ENCODE results near the gene HECTD4.
"Not testable (repeated sequence)": the region's sequence is repeated elsewhere in the genome, so short reads cannot be mapped to it uniquely, and the experiment has no call there.

HECTD4 gene

GRCh38 chr12:112239020-112239419 is 143.2 kb downstream of the HECTD4 start:
- H3K4me3 ChIP-seq (ENCODE audit: low read depth, low read length) = no peak overlapping the region
- DNase-seq (ENCODE audit: low read depth) = no peak

- no peak for DNase-seq (ENCODE audit: low read depth)
- no peak overlapping the region for H3K4me3 ChIP-seq (ENCODE audit: low read depth, low read length)
Observed at GRCh38 chr12:112238441-112238840, 143.8 kb downstream of the HECTD4 start.

GRCh38 chr12:112236786-112237185 is 145.4 kb downstream of the HECTD4 start:
- H3K4me3 ChIP-seq (ENCODE audit: low read depth, low read length) = no peak overlapping the region
- DNase-seq (ENCODE audit: low read depth) = no peak

- H3K4me3 ChIP-seq (ENCODE audit: low read depth, low read length) = no peak overlapping the region
- DNase-seq (ENCODE audit: low read depth) = no peak
Observed at GRCh38 chr12:112236386-112236785, 145.8 kb downstream of the HECTD4 start.

GRCh38 chr12:112234303-112234702 is 147.9 kb downstream of the HECTD4 start:
- no peak for DNase-seq (ENCODE audit: low read depth)
- no peak overlapping the region for H3K4me3 ChIP-seq (ENCODE audit: low read depth, low read length)

- no peak overlapping the region for H3K4me3 ChIP-seq (ENCODE audit: low read depth, low read length)
- DNase-seq (ENCODE audit: low read depth) = no peak
Observed at GRCh38 chr12:112233242-112233641, 149.0 kb downstream of the HECTD4 start.

- DNase-seq (ENCODE audit: low read depth) = no peak
Observed at GRCh38 chr12:112230136-112230535, 152.1 kb downstream of the HECTD4 start.

GRCh38 chr12:112226768-112227167 is 155.5 kb downstream of the HECTD4 start:
- DNase-seq (ENCODE audit: low read depth) = no peak
- no peak overlapping the region for H3K4me3 ChIP-seq (ENCODE audit: low read depth, low read length)

More at GRCh38 chr12:112230136-112230535, 152.1 kb downstream of the HECTD4 start:
- no peak overlapping the region for H3K4me3 ChIP-seq (ENCODE audit: low read depth, low read length)

GRCh38 chr12:112220628-112221027 is 161.6 kb downstream of the HECTD4 start:
- DNase-seq (ENCODE audit: low read depth); H3K4me3 ChIP-seq (ENCODE audit: low read depth, low read length): not testable (repeated sequence)

GRCh38 chr12:112219195-112219594 is 163.0 kb downstream of the HECTD4 start:
- no peak for DNase-seq (ENCODE audit: low read depth)
- H3K4me3 ChIP-seq (ENCODE audit: low read depth, low read length) = no peak overlapping the region

- no peak for DNase-seq (ENCODE audit: low read depth)
- H3K4me3 ChIP-seq (ENCODE audit: low read depth, low read length) = no peak overlapping the region
Observed at GRCh38 chr12:112218150-112218549, 164.1 kb downstream of the HECTD4 start.

GRCh38 chr12:112217647-112218046 is 164.6 kb downstream of the HECTD4 start:
- DNase-seq (ENCODE audit: low read depth) = no peak
- no peak overlapping the region for H3K4me3 ChIP-seq (ENCODE audit: low read depth, low read length)

GRCh38 chr12:112216223-112216622 is 166.0 kb downstream of the HECTD4 start:
- no peak overlapping the region for H3K4me3 ChIP-seq (ENCODE audit: low read depth, low read length)

GRCh38 chr12:112214064-112214463 is 168.2 kb downstream of the HECTD4 start:
- H3K4me3 ChIP-seq (ENCODE audit: low read depth, low read length) = no peak overlapping the region
- no peak for DNase-seq (ENCODE audit: low read depth)

More at GRCh38 chr12:112216223-112216622, 166.0 kb downstream of the HECTD4 start:
- no peak for DNase-seq (ENCODE audit: low read depth)

- no peak for DNase-seq (ENCODE audit: low read depth)
- H3K4me3 ChIP-seq (ENCODE audit: low read depth, low read length) = no peak overlapping the region
Observed at GRCh38 chr12:112208301-112208910, 173.8 kb downstream of the HECTD4 start.

GRCh38 chr12:112207397-112207924 is 174.8 kb downstream of the HECTD4 start:
- no peak for DNase-seq (ENCODE audit: low read depth)
- no peak overlapping the region for H3K4me3 ChIP-seq (ENCODE audit: low read depth, low read length)

GRCh38 chr12:112206944-112207343 is 175.3 kb downstream of the HECTD4 start:
- no peak overlapping the region for H3K4me3 ChIP-seq (ENCODE audit: low read depth, low read length)
- DNase-seq (ENCODE audit: low read depth) = no peak

- no peak for DNase-seq (ENCODE audit: low read depth)
- no peak overlapping the region for H3K4me3 ChIP-seq (ENCODE audit: low read depth, low read length)
Observed at GRCh38 chr12:112199136-112199535, 183.1 kb downstream of the HECTD4 start.

GRCh38 chr12:112198120-112198733 is 184.0 kb downstream of the HECTD4 start:
- DNase-seq (ENCODE audit: low read depth) = peak; percentile 7
- H3K4me3 ChIP-seq (ENCODE audit: low read depth, low read length) = no peak overlapping the region

- H3K4me3 ChIP-seq (ENCODE audit: low read depth, low read length) = no peak overlapping the region
- DNase-seq (ENCODE audit: low read depth) = no peak
Observed at GRCh38 chr12:112196196-112196875, 185.9 kb downstream of the HECTD4 start.
